Caco-2 (cell line): ENCODE results near the gene SLC12A1. TPM values are rescaled to one million over a fixed set of nuclear protein-coding genes. Genes with fewer than 3 reads are reported as not detected.

Experiments used
- BruUV-seq: library from RNA; stranded (reverse); fragments of 400-500 nt; replicated peaks from 2 replicates; lab custom pipeline; 2021; lab: Mats Ljungman, UMichigan
- CTCF ChIA-PET: fragments of 300-600 bp; sonication (Branson Sonifier 250); formaldehyde crosslinking; loops from one replicate; lab custom pipeline; 2022; ENCODE audit warnings: antibody characterized with exemption; lab: Charles Lee
- POLR2A ChIA-PET: fragments of 300-600 bp; sonication (Branson Sonifier 250); formaldehyde crosslinking; loops from one replicate; lab custom pipeline; 2022; ENCODE audit warnings: antibody characterized with exemption; lab: Charles Lee
- DNase-seq, 2 experiments: peaks; one replicate each; pipeline versions ENCODE4 v3.0.0 to v3.0.0-alpha.2; 2020 to 2022
- H3K27me3 ChIP-seq: replicated peaks from 2 replicates; pipeline ENCODE4 v1.6.0; 2011; ENCODE audit warnings: low read length; ENCODE audit not compliant: control insufficient read depth, insufficient read depth
- H3K36me3 ChIP-seq: 2 replicates; pipeline ENCODE4 v1.5.1; 2011; ENCODE audit warnings: low read length; ENCODE audit not compliant: control insufficient read depth, insufficient read depth
- H3K4me1 ChIP-seq: fragments of 250-450 bp; sonication (Bioruptor Pico); 2 replicates; pipeline ENCODE4 v1.5.1; 2020; ENCODE audit warnings: mild to moderate bottlenecking
- H3K4me3 ChIP-seq: 2 replicates; pipeline ENCODE4 v1.5.1; 2011; ENCODE audit warnings: low read depth, mild to moderate bottlenecking, control low read depth, low read length
- H3K9me3 ChIP-seq: fragments of 250-450 bp; sonication (Bioruptor Pico); 2 replicates; pipeline ENCODE4 v1.5.1; 2020; ENCODE audit warnings: mild to moderate bottlenecking, moderate library complexity
- H3K27ac Mint-ChIP-seq: one replicate; pipeline ENCODE4 v1.8.0; 2022; ENCODE audit warnings: mixed read lengths; ENCODE audit not compliant: unreplicated experiment
- H3K27me3 Mint-ChIP-seq: one replicate; pipeline ENCODE4 v1.8.0; 2022; ENCODE audit warnings: mixed read lengths; ENCODE audit not compliant: insufficient read depth, unreplicated experiment
- H3K36me3 Mint-ChIP-seq: one replicate; pipeline ENCODE4 v1.8.0; 2022; ENCODE audit warnings: mild to moderate bottlenecking, mixed read lengths; ENCODE audit not compliant: insufficient read depth, unreplicated experiment
- H3K4me1 Mint-ChIP-seq: one replicate; pipeline ENCODE4 v1.8.0; 2022; ENCODE audit warnings: low read depth, mixed read lengths; ENCODE audit not compliant: unreplicated experiment
- H3K4me3 Mint-ChIP-seq: one replicate; pipeline ENCODE4 v1.8.0; 2022; ENCODE audit warnings: mild to moderate bottlenecking, moderate library complexity, mixed read lengths; ENCODE audit not compliant: unreplicated experiment
- H3K9me3 Mint-ChIP-seq: one replicate; pipeline ENCODE4 v1.8.0; 2022; ENCODE audit warnings: mixed read lengths; ENCODE audit not compliant: unreplicated experiment
- CTCF ChIP-seq, 2 experiments: fragments of 200-600 bp in 1 of 2; IDR thresholded peaks; 1 replicate in 1 of 2; 2 replicates in 1 of 2; pipeline versions ENCODE4 v1.5.1 to v1.8.0; 2011 to 2022; ENCODE audit warnings: antibody characterized with exemption in 1 of 2, control low read depth in 1 of 2, inconsistent platforms in 1 of 2, low read depth in 1 of 2, low read length in 1 of 2, mild to moderate bottlenecking in 1 of 2, moderate library complexity in 1 of 2; ENCODE audit not compliant: insufficient read depth in 1 of 2, severe bottlenecking in 1 of 2, unreplicated experiment in 1 of 2
- intact Hi-C: fragments of 100-400 bp; cut with micrococcal nuclease; formaldehyde crosslinking; loops from one replicate; pipeline ENCODE4 v1.10.0; 2022; ENCODE audit not compliant: unreplicated experiment
- total RNA-seq: library from RNA; stranded (reverse); gene quantifications from 2 replicates; pipeline ENCODE4 v1.2.3, GENCODE V29; 2022

Gene SLC12A1
- total RNA-seq, 1 experiment from 2014 or later: not detected

- Mint-ChIP-seq H3K27me3 (peaks cover 7% of the 10 kb centered on the region), H3K27ac (no peak overlapping the region), H3K36me3 (no peaks in the 10 kb centered on the region), H3K9me3 (no peaks in the 10 kb centered on the region), H3K4me3 (no peak overlapping the region), H3K4me1 (peaks cover 7% of the 10 kb centered on the region)
- BruUV-seq: no TSS peak
- CTCF ChIA-PET: no interaction called here
- no peak for TF ChIP-seq CTCF (IDR thresholded peaks at IDR 0.05; ENCODE audit: insufficient read depth in 1 of 2, low read depth in 1 of 2, low read length in 1 of 2, severe bottlenecking in 1 of 2, unreplicated experiment in 1 of 2)
- intact Hi-C loops: loop anchor here (10.0 kb wide), 1 partner anchor 265 kb away; no protein-coding TSS in a partner anchor
- Histone ChIP-seq H3K36me3 (no peaks in the 10 kb centered on the region), H3K4me3 (no peak overlapping the region), H3K9me3 (no peaks in the 10 kb centered on the region), H3K27me3 (no peaks in the 10 kb centered on the region), H3K4me1 (no peaks in the 10 kb centered on the region)
- DNase-seq: no peak
- POLR2A ChIA-PET: no interaction called here
Measured at GRCh38 chr15:48289628-48290027, 83.5 kb downstream of the SLC12A1 start.

- no TSS peak for BruUV-seq
- CTCF ChIA-PET: no interaction called here
- TF ChIP-seq CTCF (IDR thresholded peaks at IDR 0.05; ENCODE audit: insufficient read depth in 1 of 2, low read depth in 1 of 2, low read length in 1 of 2, severe bottlenecking in 1 of 2, unreplicated experiment in 1 of 2): no peak
- POLR2A ChIA-PET: no interaction called here
- Mint-ChIP-seq H3K36me3 (no peaks in the 10 kb centered on the region), H3K4me1 (no peaks in the 10 kb centered on the region), H3K27me3 (peaks cover 13% of the 10 kb centered on the region), H3K9me3 (no peaks in the 10 kb centered on the region), H3K4me3 (no peak overlapping the region), H3K27ac (no peak overlapping the region)
- Histone ChIP-seq H3K36me3 (no peaks in the 10 kb centered on the region), H3K9me3 (no peaks in the 10 kb centered on the region), H3K4me3 (no peak overlapping the region), H3K27me3 (no peaks in the 10 kb centered on the region), H3K4me1 (no peaks in the 10 kb centered on the region)
- DNase-seq: no peak
- intact Hi-C loops: no loop called here
Measured at GRCh38 chr15:48292458-48292857, 86.4 kb downstream of the SLC12A1 start.

GRCh38 chr15:48297668-48298067 lies 91.6 kb downstream of the SLC12A1 start:
- no peak for DNase-seq
- H3K4me1 ChIP-seq: no peaks in the 10 kb centered on the region
- no peaks in the 10 kb centered on the region for H3K4me1 Mint-ChIP-seq
- POLR2A ChIA-PET: no interaction called here
- no peak overlapping the region for H3K4me3 ChIP-seq
- no TSS peak for BruUV-seq
- peaks cover 13% of the 10 kb centered on the region for H3K27me3 Mint-ChIP-seq
- H3K4me3 Mint-ChIP-seq: no peak overlapping the region
- CTCF ChIA-PET: no interaction called here
- no peaks in the 10 kb centered on the region for H3K27me3 ChIP-seq
- H3K9me3 ChIP-seq: no peaks in the 10 kb centered on the region
- intact Hi-C loops: no loop called here
- H3K9me3 Mint-ChIP-seq: no peaks in the 10 kb centered on the region
- no peaks in the 10 kb centered on the region for H3K36me3 ChIP-seq
- H3K36me3 Mint-ChIP-seq: no peaks in the 10 kb centered on the region
- H3K27ac Mint-ChIP-seq: no peak overlapping the region
- no peak for TF ChIP-seq CTCF (IDR thresholded peaks at IDR 0.05; ENCODE audit: insufficient read depth in 1 of 2, low read depth in 1 of 2, low read length in 1 of 2, severe bottlenecking in 1 of 2, unreplicated experiment in 1 of 2)
